Stimulated activated CD8-positive, alpha-beta memory T cell treated with anti-CD3 and anti-CD28 coated beads, Interleukin-2, amount 100 ng/mL, for 1 hour (primary cell): ENCODE measurements around the gene MACROH2A2.
A peak's percentile ranks its signal among the peaks of the same experiment; 100 is the strongest.

ENCODE experiments used
- DNase-seq, 2 donors: peaks; one replicate each; pipeline ENCODE4 v3.0.0-alpha.2; 2020; ENCODE audit warnings: low read depth in 2 of 2

Gene MACROH2A2

DNA sequence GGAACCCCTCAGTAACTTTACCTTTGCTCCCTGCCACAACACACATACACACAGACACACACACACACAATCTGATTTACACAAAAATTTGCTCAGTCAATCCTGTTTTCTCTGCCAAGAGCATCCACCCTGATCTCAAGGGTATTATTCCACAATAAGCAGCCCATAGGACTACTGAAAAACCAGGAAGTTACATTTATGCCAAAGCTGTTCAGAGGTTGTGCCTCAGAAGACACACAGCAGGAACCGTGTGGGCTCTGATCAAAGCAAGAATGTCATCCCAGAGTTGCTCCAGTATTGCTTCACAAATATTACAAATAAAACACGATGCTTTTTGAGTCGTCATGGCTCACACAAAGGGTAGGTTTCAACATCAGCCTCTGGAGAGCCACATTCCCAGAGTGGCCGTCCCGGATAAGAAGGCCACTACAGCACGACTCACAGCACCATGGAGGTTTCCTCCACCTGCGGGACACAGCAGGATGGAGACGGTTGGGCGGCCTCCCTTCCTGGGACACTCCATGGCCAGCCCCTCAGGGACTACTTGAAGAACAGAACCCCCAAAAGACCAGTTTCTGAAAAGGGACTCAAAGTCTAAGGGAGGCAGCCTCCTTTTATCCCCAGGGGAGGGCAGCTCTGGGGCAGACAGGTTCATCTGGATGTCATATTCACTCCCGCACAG, 78.4 kb downstream of the MACROH2A2 start:
- DNase-seq, result no peak

DNA sequence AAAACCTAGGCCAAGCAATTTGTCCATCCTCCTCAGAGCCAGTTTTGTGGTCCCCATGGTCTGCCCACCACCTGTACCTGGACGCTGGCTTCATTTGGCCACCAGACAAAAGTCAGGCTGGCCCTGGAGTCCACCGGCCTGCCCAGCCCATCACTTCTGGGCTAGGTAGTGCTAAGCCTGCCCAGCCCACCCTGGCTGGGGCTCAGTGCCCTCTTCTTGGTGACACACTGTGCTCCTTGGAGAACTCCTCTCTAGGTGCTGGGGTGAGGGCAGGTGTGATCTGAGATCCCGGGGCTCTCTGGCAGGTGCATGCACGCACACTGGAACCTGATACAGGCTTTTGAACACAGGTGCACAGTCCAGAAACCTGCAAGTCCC, 78.9 kb downstream of the MACROH2A2 start:
- DNase-seq, result no peak

DNA sequence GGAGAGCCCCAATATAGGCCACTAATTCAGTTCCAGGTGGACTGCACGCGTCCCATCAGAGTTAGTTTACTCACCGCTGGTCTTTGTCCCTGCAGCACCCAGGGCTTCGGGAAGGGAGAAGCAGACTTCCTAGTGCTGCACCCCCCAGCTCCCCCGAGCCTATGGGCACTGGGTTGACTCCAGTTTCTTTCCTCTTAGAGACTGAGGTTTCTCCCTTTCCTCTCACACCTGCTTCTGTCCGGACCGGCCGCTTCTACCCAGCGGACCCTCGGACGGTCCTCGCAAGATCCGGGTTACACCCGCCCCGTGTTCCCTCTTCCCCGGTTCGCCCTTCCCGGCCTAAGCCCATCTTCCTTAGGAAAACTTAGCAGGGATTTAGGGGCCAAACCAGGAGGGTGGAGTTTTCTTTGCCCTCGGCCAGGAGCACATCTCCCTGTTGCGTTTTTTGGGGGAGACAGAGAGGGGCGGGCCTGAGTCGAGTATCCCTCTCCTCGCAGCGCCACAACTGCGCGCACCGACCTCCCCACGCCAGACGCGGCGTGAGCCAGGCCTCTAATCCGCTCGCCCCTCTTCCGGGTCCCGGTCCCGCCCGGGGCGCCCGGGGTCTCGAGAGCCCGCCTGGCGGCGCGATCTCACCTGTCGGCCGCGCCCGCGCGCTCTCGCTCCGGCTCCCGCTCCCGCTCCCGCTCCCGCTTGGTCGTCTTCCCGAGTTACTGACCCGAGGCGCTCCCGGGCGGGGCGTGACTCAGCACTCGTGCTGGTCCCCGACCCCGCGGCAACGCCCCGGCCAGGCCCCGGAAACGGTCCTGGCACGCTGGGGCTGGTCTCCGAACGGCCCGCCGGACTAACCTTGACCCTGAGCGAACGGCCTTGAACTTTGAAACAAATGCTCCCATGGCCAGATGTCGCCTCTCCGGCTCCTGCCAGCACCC, 79.7 kb downstream of the MACROH2A2 start, which contains the start of gene AIFM2:
Gene AIFM2 (minus strand): TSS at position 728 of the 932 bp plus-strand sequence. CDS start 8,741 bp downstream, outside the sequence.
- no peak for DNase-seq

DNA sequence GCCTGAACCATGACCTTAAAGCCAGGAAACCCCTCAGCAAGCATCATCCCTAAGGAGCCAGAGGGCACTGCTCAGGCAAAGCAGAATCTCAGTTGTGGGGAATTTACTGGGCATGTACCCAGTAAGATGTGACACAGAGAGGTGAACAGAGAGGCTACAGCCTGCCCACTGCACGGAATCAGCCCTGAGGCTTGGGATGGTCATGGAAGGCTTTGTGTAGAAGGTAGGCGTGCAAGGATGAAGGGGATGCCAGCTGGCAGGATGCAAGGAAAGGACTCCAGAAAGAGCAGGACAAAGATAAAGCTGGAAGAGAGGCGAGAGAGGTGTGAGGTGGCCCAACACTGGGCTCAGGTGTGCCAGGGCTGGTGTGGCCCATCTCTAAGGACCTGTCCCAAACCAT, 82.4 kb downstream of the MACROH2A2 start:
- DNase-seq, result no peak

DNA sequence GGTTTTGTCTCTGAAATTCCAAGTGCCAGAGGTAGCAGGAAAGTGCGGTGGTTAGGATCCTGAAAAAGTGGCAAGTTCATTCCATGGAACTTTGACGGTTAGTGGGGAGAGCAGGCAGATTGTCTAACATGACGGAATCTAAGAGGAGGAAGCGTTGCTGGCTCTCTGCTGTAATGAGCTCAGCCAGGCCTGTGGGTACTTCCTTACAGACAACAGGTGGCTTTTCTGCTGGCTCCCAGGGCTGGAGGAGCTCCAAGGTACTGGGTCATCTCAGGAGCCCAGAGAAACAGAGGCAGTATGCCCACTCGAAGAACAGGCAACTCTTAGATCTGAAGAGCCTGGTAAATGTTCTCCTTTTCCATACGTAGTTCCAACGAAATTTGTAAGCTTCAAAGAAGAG, 83.0 kb downstream of the MACROH2A2 start:
- DNase-seq, result no peak

DNA sequence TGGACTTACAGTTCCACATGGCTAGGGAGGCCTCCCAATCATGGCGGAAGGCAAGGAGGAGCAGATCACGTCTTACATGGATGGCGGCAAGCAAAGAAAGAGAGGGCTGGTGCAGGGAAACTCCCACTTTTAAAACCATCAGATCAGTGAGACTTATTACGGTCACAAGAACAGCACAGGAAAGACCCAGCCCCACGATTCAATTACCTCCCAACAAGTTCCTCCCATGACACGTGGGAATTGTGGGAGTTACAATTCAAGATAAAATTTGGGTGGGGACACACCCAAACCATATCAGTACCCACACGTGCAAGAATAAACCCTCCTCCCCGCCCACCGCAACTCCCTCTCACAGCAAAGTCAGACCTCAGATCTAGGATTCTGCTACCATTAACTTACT, 84.5 kb downstream of the MACROH2A2 start:
- no peak for DNase-seq

DNA sequence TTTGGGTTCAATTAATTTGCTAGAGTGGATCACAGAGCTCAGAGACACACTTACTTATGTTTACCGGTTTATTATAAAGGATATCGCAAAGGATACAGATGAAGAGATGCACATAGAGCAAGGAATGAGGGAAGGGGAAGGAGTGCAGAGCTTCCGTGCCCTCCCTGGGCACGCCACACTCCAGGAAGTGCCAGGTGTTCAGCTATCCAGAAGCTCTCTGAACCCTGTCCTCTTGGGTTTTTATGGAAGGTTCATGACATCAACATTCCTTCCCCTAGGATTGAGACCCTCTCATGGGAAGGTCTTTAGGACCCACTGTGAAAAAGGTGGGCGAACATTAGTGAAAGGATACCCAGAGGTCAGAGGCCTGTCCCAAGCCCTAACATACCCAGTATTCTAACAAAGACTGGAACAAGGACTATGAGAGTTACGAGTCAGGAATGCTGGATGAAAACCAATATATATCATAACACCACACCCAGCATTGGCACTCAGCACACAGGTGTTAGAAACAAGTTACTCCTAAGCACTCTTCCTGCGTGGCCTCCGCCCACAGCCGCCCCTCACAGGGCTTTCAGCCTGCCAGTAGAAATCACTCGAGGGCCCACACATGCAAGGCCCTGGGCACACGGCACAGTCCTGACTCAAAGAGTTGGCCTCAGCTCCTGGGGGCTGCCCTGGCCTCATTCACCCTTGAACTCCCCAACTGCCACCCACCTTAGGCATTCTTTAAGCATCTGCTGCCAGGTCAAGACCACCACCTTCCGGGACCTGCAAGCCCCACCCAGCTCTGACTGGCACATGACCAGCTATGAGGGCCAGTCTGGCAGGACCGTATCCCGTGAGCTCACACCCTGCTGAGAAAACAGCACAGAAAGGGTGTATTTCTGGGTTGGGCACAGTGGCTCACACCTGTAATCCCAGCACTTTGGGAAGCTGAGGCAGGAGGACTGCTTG, 85.6 kb downstream of the MACROH2A2 start:
- DNase-seq, result no peak

DNA sequence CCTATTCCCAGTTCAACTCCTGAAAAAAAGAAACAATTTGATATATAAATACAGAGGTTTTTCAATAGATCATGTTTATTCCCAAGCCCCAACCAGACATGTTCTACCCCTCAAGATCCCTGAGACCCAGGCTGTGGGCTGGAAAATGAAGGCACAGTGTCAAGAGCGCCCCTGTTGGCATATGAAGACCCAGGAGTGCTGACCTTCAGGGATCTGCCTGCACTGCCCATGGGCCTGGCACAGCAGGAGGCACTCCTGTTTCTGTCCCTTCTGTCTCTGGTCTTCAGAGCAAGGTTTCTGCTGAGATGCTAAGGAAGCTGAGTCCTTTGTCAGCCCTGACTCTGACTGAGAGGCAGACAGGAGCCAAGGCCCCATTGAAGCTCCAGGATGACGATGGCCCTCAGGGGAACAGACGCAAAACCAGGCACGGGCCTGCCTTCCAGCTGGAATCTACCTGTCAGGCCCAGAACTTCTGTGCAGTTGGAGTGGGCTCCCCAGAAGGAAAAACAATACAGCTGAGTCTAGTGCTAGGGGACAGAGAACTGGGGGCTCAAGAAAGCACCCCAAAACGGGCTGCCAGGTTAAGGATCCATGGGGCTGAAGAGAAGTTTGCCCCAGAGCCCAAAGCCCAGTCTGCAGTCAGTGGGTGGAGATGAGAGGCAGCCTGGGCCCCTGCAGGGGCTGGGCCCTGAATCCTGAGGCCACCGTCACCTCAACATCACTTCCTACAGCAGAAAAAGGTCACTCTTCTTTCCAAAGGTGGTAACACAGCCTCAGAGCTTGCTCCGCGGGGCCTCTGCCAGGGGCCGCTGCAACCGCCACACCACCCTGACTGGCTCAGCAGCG, 86.7 kb downstream of the MACROH2A2 start:
- no peak for DNase-seq

DNA sequence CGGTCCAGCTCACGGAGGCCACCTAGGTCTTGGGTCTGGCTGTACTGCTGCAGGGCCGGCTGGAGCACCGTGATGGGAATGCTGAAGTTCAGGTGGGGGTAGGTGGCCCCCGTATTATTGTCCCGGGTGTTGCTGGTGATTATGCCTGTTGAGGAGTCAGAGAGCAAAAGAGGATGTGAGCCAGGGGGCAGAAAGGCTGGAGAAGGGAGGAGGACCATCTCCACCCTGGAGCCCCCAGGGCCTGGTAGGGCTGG, 87.3 kb downstream of the MACROH2A2 start:
- no peak for DNase-seq

DNA sequence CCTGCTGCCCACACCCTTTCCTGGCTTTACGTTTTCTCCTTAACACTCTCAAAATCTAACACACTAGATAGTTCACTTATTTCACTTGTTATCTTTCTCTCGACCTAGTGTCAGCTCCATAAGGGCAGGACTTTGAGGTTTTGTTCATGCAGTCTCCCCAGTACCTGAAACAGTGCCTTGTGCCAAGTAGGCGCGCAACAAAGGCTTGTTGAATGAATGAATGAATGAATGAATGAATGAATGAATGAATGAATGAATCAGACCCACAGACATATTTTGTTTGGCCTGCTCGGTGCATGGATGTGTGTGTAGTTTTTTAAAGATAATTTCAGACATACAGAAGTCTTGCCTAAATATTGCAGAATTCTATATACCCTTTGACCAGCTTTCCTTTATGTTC, 87.7 kb downstream of the MACROH2A2 start:
- no peak for DNase-seq

DNA sequence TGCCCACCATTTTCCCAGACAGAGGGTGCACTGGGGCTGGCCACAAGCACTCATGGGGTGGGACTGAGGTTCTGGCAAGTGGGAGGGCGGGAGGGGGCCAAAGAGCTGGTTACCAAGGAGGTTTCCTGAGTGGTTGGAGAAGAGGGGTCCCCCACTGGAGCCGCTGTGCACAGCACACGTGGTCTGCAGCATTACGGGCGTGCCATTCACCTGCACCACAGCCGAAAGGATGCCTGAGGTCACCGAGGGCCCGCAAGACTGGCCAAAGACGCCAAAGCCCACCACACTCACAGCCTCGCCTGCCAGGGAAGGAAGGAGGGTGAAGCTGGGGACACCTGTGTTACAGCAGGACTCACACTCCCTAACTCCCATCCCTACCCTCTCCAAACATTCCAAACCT, 89.9 kb downstream of the MACROH2A2 start:
- no peak for DNase-seq

DNA sequence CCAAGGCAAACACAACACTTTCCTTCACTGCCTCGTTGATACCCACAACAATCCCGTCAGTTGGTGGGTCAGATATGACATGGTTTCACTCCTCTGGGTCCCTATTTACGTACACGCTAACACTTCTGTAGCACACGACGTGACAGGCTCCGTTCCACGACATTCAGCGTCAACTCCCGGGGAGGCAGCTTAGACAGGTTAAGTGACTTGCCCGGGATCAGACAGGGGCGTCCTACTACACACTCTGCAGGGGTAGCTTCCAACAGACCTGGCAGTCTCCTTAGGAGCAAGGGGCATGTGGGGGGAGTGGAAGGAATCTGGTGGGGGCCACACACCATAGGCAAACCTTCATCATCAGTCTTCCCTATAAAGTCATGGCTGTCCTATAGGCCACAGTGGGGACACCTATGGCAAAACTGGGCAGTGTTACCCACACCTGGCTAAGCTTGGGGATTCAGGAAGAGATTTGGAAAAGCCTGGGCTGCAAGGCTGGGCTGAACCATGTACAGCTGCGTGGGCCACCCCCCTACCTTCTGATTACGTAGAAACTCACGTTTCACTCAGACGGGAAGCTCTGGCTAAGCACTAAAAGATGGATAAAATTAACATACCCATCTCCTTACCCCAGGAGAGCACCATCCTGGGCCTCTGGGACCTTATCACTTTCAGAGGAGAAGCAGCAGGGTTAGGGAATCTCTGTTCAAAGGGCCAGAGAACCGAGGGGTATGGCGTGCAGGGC, 91.9 kb downstream of the MACROH2A2 start:
- DNase-seq, result no peak

DNA sequence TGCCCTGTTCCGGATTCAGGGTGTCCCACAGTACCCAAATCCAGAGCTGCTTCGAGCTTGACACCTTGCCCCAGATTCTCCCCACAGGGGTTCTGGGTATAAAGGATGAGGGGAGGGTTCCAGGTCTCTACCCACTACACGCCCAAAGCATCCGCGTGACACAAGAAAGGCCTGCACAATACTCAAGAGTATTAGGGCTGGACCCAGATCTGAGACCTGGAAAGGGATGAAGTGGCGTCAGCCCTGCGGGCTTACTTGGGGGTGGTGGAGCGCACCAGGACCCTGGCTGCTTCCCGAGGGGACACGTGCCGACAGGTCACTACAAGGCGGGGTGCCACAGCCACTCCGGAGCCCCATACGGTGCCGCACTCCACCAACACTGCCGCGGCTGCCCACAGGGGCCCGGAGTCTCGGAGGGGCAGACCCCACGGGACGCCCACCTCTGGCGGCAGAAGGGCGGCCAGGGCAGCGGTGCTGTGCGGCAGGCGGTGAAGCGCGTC, 92.6 kb downstream of the MACROH2A2 start:
- DNase-seq, result no peak

DNA sequence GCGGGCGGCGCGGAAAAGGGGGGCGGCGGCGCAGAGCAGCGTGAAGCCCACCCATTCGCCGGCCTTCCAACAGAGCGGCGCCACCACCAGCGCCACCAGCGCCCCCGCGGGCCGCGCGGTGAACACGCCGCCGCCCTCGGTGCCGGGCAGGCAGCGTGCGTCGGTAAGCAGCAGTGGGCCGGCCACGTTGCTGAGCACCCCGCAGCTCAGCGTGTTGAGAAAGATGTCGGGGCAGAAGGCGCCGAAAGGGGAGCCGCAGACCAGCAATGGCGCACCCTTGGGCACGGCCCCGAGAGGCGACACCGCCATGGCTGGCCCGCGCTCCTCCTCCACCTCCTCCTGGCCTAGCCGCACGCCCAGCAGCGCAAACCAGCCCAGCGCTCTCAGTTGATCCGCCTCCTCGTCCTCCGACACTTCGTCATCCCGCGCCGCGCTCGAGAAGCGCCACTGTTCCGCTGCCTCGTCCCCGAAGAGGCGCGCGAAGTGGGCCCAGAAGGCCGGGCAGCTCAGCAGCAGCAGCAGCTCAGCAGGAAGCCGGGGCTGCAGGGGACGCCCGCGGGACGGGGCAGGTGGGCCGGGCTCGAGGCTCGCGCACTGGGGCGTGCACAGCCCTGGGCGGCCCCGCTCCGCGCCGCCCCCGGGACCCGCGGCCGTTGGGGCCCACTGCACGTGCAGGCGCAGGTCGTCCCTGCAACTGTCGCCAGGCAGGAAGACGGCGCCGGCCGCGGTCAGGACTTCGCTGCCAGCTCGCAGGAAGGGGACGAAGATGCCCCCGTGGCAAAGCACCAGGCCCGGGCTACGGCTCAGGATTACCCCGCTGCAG, 93.2 kb downstream of the MACROH2A2 start:
- peak; percentile 42 to 46 for DNase-seq

DNA sequence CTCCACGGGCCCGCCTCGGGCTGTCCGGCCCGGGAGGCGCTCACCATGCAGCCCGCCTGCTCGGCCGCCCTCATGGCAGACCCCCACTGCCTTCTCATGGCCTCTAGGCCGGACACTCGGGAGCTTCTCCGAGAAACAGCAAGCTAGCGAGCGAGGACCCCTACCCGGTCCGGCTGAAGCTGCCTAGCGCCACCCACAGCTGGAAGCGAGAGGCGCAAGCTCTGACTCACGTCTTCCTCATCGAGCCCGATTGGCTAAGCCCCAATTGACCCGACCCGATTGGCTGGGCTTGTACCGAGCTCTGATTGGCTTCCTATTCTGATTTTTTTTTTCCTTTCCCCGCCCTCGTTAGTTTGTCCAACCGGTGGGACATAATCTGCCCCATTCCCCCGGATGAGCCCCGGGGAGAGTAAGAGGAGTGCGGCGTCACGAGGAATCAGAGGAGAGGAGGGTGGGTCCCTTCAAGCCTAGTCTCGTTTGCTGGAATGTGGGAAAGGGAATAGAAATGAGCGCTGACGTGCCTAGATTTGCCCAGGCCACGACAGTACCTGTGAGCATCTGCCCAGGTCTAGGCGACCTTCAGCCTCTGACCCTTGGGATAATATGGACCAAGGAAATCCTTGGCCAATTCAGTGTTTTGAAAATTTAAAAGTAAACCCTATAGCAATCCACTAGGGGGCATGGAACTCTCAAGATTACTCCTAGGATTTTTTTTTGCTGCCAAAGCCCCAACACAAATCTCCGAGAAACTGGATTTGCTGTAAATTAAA, 94.0 kb downstream of the MACROH2A2 start, which contains the start of gene TYSND1:
Gene TYSND1 (minus strand): TSS at position 212 of the 770 bp plus-strand sequence. CDS start 114 bp downstream, at position 98.
- DNase-seq, result peak; percentile 76 to 87

DNA sequence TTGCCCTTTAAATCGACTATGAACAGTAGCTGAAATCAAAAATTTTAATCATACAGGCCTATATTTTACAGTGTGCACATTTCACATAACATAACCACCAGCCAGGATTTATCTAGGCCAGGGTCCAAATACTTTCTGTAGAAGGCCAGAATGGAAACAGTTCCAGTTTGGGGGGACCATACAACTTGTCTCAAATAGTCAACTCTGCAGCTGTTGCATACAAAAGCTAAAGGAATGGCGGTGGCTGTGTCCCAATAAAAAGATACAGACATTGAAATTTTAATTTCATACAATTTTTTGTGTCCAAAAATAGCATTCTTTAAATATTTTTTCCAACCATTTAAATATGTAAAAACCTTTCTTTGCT, 94.6 kb downstream of the MACROH2A2 start:
- no peak for DNase-seq

DNA sequence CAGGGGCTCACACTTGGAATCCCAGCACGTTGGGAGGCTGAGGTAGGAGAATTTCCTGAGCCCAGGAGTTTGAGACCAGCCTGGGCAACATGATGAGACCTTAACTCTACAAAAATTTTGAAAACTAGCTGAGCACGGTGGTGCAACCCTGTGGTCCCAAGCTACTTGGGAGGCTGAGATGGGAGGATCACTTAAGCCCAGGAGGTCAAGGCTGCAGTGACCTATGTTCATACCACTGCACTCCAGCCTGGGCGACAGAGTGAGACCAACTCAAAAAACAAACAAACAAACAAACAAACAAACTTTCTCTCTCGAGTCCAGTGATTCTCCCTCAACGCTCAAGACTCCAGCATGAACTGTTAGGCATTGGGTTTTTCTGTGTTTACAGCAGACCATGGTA, 95.9 kb downstream of the MACROH2A2 start:
- DNase-seq, result no peak

DNA sequence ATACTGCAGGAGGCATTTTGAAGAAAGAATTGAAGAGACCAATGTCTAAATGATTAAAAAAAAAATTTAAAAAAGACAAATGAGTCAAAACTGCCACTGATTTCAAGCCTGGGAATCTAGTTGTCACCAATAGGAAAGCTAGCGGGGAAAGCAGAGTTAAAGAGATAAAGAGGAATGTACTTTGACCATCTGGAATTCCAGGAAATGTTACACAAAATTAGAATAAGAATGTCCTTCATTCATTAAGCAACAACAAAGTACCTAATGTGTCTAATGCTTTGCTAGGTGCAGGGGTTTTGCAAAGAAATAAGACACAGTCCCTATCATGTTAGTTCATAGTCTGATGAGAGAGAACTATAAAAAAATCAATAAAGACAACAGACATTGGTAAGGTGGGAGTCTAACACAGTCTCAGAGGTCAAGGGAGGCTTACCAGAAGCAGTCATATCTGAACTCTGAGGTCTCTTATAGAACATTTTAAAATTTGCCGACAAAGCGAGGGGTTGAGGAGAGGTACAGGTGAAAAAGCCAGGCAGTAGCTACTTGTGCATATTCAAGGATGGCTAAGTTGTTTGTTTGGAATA, 102.7 kb downstream of the MACROH2A2 start:
- DNase-seq, result no peak
